Hematopoietic multipotent progenitor cell treated with erythropoietin and hydrocortisone succinate and interleukin-3 and kit ligand, for 17 days (in vitro differentiated cells): Measurements from ENCODE around the gene FCER2.
"Not testable (repeated sequence)": the region's sequence is repeated elsewhere in the genome, so short reads cannot be mapped to it uniquely, and the experiment has no call there.

Experiments
- DNase-seq: peaks from one replicate; pipeline ENCODE4 v3.0.0-alpha.2; 2015; ENCODE audit warnings: low spot score

FCER2 gene, protein sequence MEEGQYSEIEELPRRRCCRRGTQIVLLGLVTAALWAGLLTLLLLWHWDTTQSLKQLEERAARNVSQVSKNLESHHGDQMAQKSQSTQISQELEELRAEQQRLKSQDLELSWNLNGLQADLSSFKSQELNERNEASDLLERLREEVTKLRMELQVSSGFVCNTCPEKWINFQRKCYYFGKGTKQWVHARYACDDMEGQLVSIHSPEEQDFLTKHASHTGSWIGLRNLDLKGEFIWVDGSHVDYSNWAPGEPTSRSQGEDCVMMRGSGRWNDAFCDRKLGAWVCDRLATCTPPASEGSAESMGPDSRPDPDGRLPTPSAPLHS

DNA sequence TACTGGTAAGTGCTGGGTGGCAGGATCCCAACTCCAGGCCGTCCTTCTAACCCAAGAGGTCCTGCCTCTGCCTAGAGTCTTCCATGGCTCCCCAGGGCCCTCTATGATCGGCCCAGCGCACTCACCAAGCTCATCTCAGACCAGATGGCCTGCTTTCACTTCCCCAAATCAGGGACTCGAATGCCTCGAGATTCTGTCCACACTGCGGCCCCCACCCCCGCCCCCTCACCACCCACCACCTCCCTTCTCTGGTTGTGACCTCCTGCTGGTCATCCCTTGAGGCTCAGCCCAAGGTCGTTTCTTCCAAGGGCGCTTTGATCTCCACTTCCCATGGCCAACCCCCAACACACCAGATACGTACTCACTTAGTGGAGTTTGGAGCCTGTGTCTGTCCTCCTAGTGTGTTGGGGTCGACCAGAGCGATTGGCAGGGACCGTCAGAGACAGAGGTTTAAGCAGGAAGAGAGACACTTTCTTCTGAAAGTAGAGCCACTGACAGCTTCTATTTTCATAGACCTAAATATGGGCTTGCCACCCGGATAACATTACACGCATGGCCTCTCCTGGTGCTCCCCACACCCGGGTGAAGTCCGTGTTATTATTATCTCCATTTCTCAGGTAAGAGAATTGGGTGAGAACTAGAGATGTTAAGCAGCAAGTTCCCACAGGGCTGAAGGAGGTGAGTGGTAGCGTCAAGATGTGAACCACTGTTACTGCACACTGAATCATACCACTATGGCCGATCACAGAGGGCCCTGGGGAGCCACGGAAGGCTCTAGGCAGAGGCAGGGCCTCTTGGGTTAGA, at the start of gene FCER2:
TSS of gene FCER2 (minus strand) at position 478 of the 804 bp plus-strand sequence. CDS start 2,371 bp downstream, outside the sequence.
- no peak for DNase-seq

DNA sequence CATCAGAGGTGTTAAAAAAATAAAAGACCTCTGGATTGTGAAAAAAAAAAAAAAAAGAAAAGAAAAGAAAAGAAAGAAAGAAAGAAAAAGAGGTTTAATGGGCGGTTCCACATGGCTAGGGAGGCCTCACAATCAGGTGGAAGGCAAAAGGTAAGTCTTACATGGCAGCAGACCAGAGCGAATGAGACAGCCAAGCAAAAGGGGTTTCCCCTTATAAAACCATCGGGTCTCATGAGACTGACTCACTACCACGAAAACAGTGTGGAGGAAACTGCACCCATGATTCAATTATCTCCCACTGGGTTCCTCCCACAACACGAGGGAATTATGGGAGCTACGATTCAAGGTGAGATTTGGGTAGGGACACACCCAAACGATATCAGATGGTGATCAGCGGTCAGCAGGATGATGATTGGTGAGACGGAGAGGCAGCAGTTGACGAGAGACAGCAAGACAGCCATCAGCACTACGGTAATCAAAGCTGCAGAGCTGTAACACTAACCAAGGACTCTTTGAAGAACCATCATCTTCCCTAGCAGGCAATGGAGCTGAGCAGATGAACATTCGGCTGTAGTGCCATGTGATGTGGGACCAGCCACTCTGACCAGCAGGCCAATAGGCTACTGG, 49.3 kb upstream of the FCER2 start:
- no peak for DNase-seq

- no peak for DNase-seq
Observed at GRCh38 chr19:7748756-7749155, 46.8 kb upstream of the FCER2 start.

GRCh38 chr19:7748171-7748570, 46.2 kb upstream of the FCER2 start:
- no peak for DNase-seq

DNA sequence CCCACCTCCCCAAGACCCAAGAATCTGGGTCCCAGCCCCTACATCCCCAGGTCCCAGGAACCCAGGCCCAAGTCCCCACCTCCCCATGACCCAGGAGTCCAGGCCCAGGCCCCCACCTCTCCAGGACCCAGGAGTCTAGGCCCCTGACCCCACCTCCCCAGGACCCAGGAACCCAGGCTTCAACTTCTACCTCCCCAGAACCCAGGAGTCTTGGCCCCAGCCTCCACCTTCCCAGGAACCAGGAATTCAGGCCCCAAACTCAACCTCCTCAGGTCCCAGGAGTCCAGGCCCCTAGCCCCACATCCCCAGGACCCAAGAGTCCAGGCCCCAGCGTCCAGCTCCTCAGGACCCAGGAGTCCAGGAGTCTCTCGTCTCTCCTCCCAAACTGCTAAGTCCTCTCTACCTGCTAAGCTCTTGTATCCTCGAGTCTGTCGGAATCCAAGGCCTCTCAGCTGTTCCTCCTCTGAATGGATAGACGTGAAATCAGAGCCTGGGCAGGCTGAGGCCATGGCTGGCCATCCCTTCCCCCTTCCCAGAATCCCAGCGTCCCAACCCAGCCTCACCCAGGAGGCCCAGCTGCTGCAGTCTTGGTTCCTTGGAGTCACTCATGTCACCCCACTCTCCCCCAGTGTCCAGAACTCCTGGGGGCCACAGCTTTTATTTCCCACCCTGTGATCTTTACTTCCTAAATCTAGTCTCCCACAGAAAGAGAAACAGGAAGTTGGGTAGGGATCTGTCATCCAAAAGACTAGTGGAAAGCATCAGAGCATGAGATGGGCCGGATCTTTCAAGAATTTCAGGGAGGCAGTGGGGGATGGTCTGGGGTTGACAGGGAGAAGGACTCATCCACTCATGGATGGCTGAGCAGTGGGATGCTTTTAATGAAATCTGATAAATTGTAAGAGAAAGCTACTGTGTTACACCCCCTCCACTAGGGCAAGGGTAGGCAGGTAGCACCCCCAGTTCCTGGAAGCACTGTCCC, 45.3 kb upstream of the FCER2 start, which contains the start of gene CD209:
TSS of gene CD209 (minus strand) at position 632 of the 982 bp plus-strand sequence. CDS start at position 609, 23 bp downstream.
- DNase-seq = no peak

GRCh38 chr19:7746306-7746705, 44.4 kb upstream of the FCER2 start:
- not testable (repeated sequence) for DNase-seq

GRCh38 chr19:7744871-7745650, 43.1 kb upstream of the FCER2 start:
- DNase-seq = no peak

DNA sequence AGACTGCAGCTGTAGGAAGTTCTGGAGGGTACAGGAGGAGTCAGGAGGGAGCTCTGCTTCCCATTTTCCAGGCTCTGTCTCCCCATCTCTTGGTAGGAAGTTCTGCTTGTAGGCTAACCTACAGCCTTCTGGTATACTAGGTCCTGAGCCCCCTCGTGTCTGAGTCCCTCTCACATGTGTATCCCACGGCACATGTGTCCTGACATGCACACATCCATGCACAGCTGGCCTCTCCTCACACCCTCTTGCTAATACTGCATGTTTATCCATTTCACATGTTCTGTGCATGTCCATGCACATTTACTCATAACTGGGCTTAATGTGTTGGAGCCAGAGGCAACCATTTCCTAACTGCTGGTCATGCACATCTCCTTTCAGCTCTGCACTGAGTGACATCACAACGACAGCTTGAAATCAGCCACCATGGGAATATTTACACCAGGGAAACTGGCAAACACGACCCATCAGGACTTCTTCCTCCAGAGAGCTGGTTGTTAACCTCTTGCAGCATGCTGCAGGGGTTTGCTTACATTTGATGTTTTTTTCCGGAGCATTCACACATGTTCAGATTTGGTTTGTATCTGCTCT, 42.4 kb upstream of the FCER2 start:
- DNase-seq = no peak

GRCh38 chr19:7743425-7743841, 41.5 kb upstream of the FCER2 start:
- DNase-seq = no peak

DNA sequence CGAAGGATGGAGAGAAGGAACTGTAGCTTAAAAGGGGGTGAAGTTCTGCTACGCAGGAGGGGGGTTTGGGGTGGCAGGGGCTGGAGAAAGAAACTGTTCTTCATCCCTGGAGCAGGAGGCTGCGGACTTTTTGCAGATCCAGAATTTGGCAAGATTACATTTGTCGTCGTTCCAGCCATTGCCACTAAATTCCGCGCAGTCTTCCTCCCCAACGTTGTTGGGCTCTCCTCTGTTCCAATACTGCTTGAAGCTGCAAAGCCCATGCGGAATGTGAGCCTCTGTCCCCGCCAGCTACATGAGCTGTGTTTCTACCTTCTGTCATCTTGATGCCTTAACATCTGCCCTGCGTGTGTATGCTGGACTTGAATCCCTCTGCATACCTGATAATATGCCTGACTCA, 41.1 kb upstream of the FCER2 start:
- DNase-seq = no peak

DNA sequence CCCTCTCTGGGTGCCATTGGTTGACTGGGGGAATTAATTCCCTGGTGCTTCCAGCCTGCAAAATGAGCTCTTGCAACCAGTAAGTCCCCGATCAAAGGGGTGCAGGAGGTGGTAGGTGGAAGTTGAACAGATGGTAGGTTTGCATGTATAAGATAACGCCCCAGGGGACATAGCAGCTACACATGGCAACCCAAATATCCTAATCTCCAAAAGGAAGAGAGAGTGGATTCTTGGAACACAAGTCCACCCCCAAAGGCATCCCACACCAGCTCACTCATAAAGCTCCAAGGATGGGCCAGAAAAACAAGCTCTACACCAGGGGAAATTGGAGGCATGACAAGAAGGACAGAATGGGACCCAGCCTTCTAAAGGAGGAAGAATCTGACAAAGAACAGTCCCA, 40.6 kb upstream of the FCER2 start:
- DNase-seq = no peak

DNA sequence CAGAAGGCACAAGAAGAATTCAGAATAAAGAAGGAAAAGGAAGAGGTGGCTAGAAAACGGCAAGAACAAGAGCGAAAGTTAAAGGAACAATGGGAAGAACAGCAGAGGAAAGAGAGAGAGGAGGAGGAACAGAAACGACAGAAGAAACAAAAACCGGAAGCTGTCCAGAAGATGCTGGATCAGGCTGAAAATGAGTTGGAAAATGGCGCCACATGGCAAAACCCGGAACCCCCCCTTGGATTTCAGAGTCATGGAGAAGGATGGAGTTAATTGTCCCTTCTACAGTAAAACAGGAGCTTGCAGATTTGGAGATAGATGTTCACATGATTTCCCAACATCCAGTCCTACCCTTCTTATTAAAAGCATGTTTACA, 38.7 kb upstream of the FCER2 start:
- no peak for DNase-seq

DNA sequence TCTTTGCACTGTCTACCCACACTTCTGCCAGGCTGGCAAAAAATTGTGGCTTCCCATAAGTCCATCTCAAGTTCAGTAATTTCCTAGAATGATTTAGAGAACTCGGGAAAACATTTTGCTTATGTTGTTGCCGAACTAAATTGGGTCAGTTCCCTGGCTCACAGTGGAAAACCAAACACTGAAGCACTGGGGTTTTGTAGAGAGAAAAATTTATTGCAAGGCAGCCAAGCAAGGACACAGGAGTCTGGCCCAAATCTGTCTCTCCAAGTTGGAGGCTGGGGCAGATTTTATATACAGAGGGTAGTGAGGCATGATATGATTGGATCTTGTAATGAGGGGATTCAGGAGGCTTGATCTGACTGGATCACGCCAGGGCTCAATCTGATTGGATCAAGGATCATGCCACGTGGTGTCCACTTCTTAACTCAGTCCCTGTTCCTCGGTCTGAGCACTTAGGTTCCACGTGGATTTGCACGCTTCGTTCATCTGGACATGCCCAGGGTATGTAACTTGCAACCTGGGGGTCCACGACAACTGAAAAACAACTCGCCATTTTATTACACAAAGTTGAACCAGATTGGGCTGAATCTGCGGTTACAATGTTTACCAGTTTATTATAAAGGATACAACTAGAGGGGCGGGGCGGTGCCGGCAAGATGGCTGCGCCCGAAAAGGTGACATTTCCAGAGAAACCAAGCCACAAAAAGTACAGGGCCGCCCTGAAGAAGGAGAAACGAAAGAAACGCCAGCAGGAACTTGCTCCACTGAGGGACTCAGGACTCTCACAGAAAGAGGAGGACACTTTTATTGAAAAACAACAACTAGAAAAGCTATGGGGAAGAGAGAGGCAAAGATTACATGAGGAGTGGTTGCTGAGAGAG, 38.1 kb upstream of the FCER2 start:
- no peak for DNase-seq

DNA sequence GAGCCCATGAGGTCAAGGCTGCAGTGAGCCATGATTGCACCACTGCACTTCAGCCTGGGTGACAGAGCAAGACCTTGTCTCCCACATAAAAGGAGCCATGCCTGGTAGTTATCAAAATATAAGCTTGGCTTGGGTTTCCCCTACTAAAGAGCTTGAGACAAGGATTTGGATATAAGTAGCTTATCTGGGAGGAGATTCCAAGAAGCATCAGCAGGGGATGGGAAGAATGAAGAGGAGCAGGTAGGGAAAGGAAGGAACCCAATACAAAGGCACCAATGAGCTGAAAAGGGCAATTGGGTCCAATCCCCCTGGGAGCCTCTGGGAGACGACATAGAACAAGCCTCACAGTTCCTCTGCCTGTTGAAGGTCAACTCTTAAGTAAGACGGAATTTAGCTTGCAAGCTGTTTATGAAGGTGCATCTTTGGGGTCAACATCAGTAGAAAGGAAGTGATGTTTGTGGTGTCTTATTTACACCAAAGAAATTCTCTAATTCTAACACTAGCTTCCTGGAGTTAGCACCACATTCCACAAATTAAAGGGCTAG, 37.4 kb upstream of the FCER2 start:
- DNase-seq = no peak

- no peak for DNase-seq
Observed at GRCh38 chr19:7738023-7738422, 36.1 kb upstream of the FCER2 start.

- no peak for DNase-seq
Observed at GRCh38 chr19:7737215-7737614, 35.3 kb upstream of the FCER2 start.

DNA sequence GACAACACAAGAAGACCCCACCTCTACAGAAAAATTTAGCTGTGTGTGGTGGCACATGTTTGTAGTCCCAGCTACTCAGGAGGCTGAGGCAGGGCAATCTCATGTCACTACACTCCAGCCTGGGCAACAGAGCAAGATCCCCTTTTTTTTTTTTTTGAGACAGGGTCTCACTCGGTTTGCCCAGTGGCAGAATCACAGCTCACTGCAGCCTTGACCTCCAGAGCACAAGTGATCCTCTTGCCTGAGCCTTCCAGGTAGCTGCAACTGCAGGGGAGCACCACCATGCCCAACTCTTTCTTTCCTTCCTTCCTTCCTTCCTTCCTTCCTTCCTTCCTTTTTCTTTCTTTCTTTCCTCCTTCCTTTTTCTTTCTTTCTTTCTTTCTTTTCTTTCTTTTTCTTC, 34.2 kb upstream of the FCER2 start:
- DNase-seq = no peak

GRCh38 chr19:7734220-7735203, 32.6 kb upstream of the FCER2 start:
- no peak for DNase-seq
